Neural crest cell (in vitro differentiated cells): Measurements from ENCODE around the gene MROH8. TPM values are rescaled to one million over a fixed set of nuclear protein-coding genes. Genes with fewer than 3 reads are reported as not detected.

Source experiments
- DNase-seq: peaks from one replicate; pipeline ENCODE4 v3.0.0; 2021; ENCODE audit warnings: low read depth, mixed read lengths, low spot score
- H3K27ac Mint-ChIP-seq: one replicate; pipeline ENCODE4 v1.8.0; 2021; ENCODE audit warnings: mild to moderate bottlenecking, mixed read lengths; ENCODE audit not compliant: unreplicated experiment
- H3K27me3 Mint-ChIP-seq: 2 replicates; pipeline ENCODE4 v1.8.0; 2021; ENCODE audit warnings: low read depth, mild to moderate bottlenecking, mixed read lengths
- H3K36me3 Mint-ChIP-seq: 2 replicates; pipeline ENCODE4 v1.8.0; 2021; ENCODE audit warnings: low read depth, mild to moderate bottlenecking, mixed read lengths
- H3K4me1 Mint-ChIP-seq: 2 replicates; pipeline ENCODE4 v1.8.0; 2021; ENCODE audit warnings: mixed read lengths
- H3K4me3 Mint-ChIP-seq: one replicate; pipeline ENCODE4 v1.8.0; 2021; ENCODE audit warnings: mild to moderate bottlenecking, mixed read lengths
- H3K9me3 Mint-ChIP-seq: 2 replicates; pipeline ENCODE4 v1.8.0; 2021; ENCODE audit warnings: mixed read lengths
- CTCF ChIP-seq: fragments of 200-600 bp; sonication (generic); conservative IDR thresholded peaks from 2 replicates; pipeline ENCODE4 v1.5.0; 2021; ENCODE audit warnings: antibody characterized with exemption, mild to moderate bottlenecking
- total RNA-seq: library from RNA; stranded (reverse); gene quantifications from 2 replicates; pipeline ENCODE4 v1.2.1, GENCODE V29; 2021

The MROH8 gene
- total RNA-seq, 1 donor from 2014 or later, result 7.6 TPM

GRCh38 chr20:37192137-37192854 is 12.9 kb upstream of the MROH8 start:
- TF ChIP-seq CTCF, result peak; percentile 84
- peak; percentile 77 for DNase-seq
- Mint-ChIP-seq H3K27me3 (no peaks in the 10 kb centered on the region), H3K27ac (no peak overlapping the region), H3K4me1 (peaks cover 43% of the 10 kb centered on the region), H3K9me3 (no peaks in the 10 kb centered on the region), H3K4me3 (no peak overlapping the region), H3K36me3 (peaks cover 10% of the 10 kb centered on the region)

GRCh38 chr20:37190354-37191112 is 11.2 kb upstream of the MROH8 start:
- Mint-ChIP-seq H3K9me3 (no peaks in the 10 kb centered on the region), H3K27me3 (no peaks in the 10 kb centered on the region), H3K27ac (peak overlapping the region; percentile 28), H3K4me3 (no peak overlapping the region), H3K4me1 (peaks cover 33% of the 10 kb centered on the region), H3K36me3 (peaks cover 12% of the 10 kb centered on the region)
- no peak for TF ChIP-seq CTCF
- DNase-seq, result no peak

- no peak overlapping the region for H3K27ac Mint-ChIP-seq
- no peaks in the 10 kb centered on the region for H3K27me3 Mint-ChIP-seq
- no peak for DNase-seq
- H3K9me3 Mint-ChIP-seq, result no peaks in the 10 kb centered on the region
- H3K36me3 Mint-ChIP-seq, result peaks cover 16% of the 10 kb centered on the region
- H3K4me3 Mint-ChIP-seq, result no peak overlapping the region
- peaks cover 25% of the 10 kb centered on the region for H3K4me1 Mint-ChIP-seq
- no peak for TF ChIP-seq CTCF
These were observed 10.2 kb upstream of the MROH8 start for GRCh38 chr20:37189416-37190016.

- no peaks in the 10 kb centered on the region for H3K9me3 Mint-ChIP-seq
- no peak for DNase-seq
- H3K4me1 Mint-ChIP-seq, result peaks cover 20% of the 10 kb centered on the region
- no peak overlapping the region for H3K4me3 Mint-ChIP-seq
- H3K36me3 Mint-ChIP-seq, result peaks cover 20% of the 10 kb centered on the region
- no peak overlapping the region for H3K27ac Mint-ChIP-seq
- TF ChIP-seq CTCF, result no peak
- H3K27me3 Mint-ChIP-seq, result no peaks in the 10 kb centered on the region
These were observed 9.4 kb upstream of the MROH8 start for GRCh38 chr20:37188787-37189186.

- no peak overlapping the region for H3K27ac Mint-ChIP-seq
These were observed 6.3 kb upstream of the MROH8 start for GRCh38 chr20:37185686-37186085.

More at GRCh38 chr20:37185686-37186085, 6.3 kb upstream of the MROH8 start:
- H3K9me3 Mint-ChIP-seq, result no peaks in the 10 kb centered on the region
- DNase-seq, result no peak
- H3K4me3 Mint-ChIP-seq, result no peak overlapping the region
- peaks cover 14% of the 10 kb centered on the region for H3K4me1 Mint-ChIP-seq
- no peak for TF ChIP-seq CTCF
- H3K36me3 Mint-ChIP-seq, result peaks cover 18% of the 10 kb centered on the region
- H3K27me3 Mint-ChIP-seq, result no peaks in the 10 kb centered on the region
